SH-SY5Y (cell line): ENCODE measurements around the gene LAMC3.

Source experiments
- GATA2 ChIP-seq: IDR thresholded peaks from 2 replicates; pipeline ENCODE4 v1.6.1; 2011; ENCODE audit warnings: mild to moderate bottlenecking, low read depth, low read length
- GATA3 ChIP-seq: IDR thresholded peaks from 2 replicates; pipeline ENCODE4 v1.6.1; 2011; ENCODE audit warnings: low read depth, mild to moderate bottlenecking, low read length, moderate library complexity

DNA sequence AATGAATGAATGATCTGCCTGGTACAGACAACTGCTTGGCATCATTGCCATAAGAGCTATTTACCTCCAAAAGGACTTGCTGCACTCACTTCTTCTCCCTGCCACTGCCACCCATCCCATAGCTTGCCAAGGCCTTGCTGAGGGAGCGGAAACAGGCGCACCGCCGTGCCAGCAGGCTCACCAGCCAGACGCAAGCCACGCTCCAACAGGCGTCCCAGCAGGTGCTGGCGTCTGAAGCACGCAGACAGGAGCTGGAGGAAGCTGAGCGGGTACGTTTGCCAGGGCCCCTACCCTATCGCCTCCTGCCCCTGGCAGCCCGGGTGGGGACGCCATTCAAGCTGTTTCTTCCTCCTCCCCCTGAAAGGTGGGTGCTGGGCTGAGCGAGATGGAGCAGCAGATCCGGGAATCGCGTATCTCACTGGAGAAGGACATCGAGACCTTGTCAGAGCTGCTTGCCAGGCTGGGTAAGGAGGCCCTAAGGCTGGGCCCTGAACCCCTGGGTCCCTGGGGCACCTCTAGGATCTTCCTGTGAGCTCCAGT lies 78.5 kb downstream of the LAMC3 start:
- TF ChIP-seq GATA2 = no peak
- no peak for TF ChIP-seq GATA3
